Gastroesophageal sphincter (tissue), 3 donors: Measurements from ENCODE around the gene ZBTB16.

ENCODE experiments used
- CTCF ChIP-seq, 4 experiments: fragments of 200-600 bp in 2 of 4; fragments of 450-650 bp in 2 of 4; sonication (generic) in 1 of 4; IDR thresholded peaks; one replicate each; pipeline ENCODE4 v1.5.1; 2017 to 2019; ENCODE audit warnings: antibody characterized with exemption in 4 of 4, mild to moderate bottlenecking in 2 of 4, moderate library complexity in 2 of 4
- EP300 ChIP-seq: sonication (generic); formaldehyde crosslinking; IDR thresholded peaks from one replicate; pipeline ENCODE4 v1.6.1; 2017; ENCODE audit warnings: antibody characterized with exemption, mild to moderate bottlenecking
- POLR2A ChIP-seq, 2 donors: fragments of 450-650 bp; IDR thresholded peaks; one replicate each; pipeline ENCODE4 v1.6.1; 2017; ENCODE audit warnings: antibody characterized with exemption in 2 of 2, mild to moderate bottlenecking in 2 of 2, moderate library complexity in 1 of 2

GRCh38 chr11:114190630-114191029 is 131.1 kb downstream of the ZBTB16 start:
- TF ChIP-seq CTCF (IDR thresholded peaks at IDR 0.05) (no peak), EP300 (no peak), POLR2A (IDR thresholded peaks at IDR 0.05) (no peak)
